ENCODE results near the gene HSPD1. TPM values are rescaled to one million over a fixed set of nuclear protein-coding genes. Genes with fewer than 3 reads are reported as not detected.

The HSPD1 gene
- total RNA-seq, 2 experiments from 2014 or later, result 154 to 157 TPM

DNA sequence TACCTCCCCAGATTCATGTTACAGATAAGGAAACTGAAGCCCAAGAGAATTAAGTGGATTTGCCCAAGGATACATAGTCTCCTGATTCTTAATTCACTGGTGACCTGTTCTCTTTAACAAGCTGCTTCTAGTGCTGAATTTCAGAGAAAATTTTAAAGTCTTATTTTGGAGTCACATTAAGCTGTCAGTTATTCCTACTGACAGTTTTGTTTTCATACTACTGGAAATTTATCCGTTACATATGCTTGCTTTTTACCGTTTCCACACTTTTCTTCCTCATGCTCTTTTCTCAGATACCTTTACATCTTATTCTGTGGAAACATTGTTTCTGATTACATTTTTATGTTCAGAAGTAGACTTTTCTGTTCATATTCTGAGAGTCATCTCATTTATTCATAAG, 17.5 kb upstream of the HSPD1 start:
- POLR2A ChIA-PET, result interaction anchor here (1.6 to 7.5 kb wide), 7 partner anchors 8 to 189 kb away, joined by 7 to 219 read pairs (median 24); partner anchors contain the start of genes COQ10B, HSPD1, HSPE1 and MARS2
- Histone ChIP-seq H3K4me1 (ENCODE audit: insufficient read depth, low read length) (peaks cover 22% of the 10 kb centered on the region), H3K9me3 (ENCODE audit: control insufficient read depth in 1 of 2, insufficient read depth in 1 of 2, low read length in 2 of 2) (peaks cover 0 to 3% of the 10 kb centered on the region in 2 experiments), H3K36me3 (ENCODE audit: insufficient read depth, low read length) (peaks cover 11% of the 10 kb centered on the region), H3K27ac (ENCODE audit: low read depth in 1 of 2, low read length in 2 of 2) (peak overlapping the region in 1 of 2 donors; percentile 91), H3K4me3 (ENCODE audit: low read length) (peak overlapping the region; percentile 77), H3K27me3 (ENCODE audit: control insufficient read depth in 1 of 2, insufficient read depth in 2 of 2, low read length in 2 of 2) (no peaks in the 10 kb centered on the region)
- DNase-seq (no peak), ATAC-seq (ENCODE audit: poor library complexity) (no peak)
- Mint-ChIP-seq H3K27me3 (no peaks in the 10 kb centered on the region), H3K27ac (peak overlapping the region; percentile 89), H3K9me3 (no peaks in the 10 kb centered on the region), H3K4me1 (ENCODE audit: low read depth) (peaks cover 56% of the 10 kb centered on the region), H3K36me3 (ENCODE audit: low read depth) (peaks cover 41% of the 10 kb centered on the region), H3K4me3 (peak overlapping the region; percentile 98)
- TF ChIP-seq, protein P1, sequence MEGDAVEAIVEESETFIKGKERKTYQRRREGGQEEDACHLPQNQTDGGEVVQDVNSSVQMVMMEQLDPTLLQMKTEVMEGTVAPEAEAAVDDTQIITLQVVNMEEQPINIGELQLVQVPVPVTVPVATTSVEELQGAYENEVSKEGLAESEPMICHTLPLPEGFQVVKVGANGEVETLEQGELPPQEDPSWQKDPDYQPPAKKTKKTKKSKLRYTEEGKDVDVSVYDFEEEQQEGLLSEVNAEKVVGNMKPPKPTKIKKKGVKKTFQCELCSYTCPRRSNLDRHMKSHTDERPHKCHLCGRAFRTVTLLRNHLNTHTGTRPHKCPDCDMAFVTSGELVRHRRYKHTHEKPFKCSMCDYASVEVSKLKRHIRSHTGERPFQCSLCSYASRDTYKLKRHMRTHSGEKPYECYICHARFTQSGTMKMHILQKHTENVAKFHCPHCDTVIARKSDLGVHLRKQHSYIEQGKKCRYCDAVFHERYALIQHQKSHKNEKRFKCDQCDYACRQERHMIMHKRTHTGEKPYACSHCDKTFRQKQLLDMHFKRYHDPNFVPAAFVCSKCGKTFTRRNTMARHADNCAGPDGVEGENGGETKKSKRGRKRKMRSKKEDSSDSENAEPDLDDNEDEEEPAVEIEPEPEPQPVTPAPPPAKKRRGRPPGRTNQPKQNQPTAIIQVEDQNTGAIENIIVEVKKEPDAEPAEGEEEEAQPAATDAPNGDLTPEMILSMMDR (IDR thresholded peaks at IDR 0.05), result no peak
- CTCF ChIA-PET, result interaction anchor here (0.9 kb wide), 1 partner anchor 17 kb away, joined by 4 read pairs; the partner anchor contains the start of genes HSPD1 and HSPE1
- intact Hi-C loops (cut with DNase I, micrococcal nuclease), result loop anchor here in 1 of 2 experiments (5.0 kb wide), 2 partner anchors 85 to 190 kb away; partner anchors contain the start of gene MARS2

DNA sequence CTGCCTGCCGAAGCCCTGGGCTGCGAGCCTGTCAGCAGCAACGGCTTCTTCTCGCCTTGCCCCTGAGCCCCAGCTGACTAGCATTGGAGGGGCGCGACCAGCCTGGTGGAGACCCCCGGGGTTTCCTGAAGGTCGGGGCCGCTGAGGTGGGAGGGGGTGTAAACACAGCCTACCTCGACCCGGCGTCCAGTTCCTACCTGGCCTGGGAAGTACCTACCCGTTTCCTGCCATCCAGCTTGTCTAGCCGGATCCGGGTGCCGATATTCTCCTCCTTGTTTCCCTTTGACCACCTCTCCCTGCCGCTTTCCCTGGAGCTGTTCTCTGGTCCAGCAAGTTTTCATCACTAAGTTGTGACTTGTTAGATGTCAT, 16.7 kb upstream of the HSPD1 start:
- H3K9me3 Mint-ChIP-seq, result no peaks in the 10 kb centered on the region
- H3K4me1 Mint-ChIP-seq (ENCODE audit: low read depth), result peaks cover 50% of the 10 kb centered on the region
- H3K4me3 Mint-ChIP-seq, result peak overlapping the region; percentile 98
- H3K9me3 ChIP-seq (ENCODE audit: control insufficient read depth in 1 of 2, insufficient read depth in 1 of 2, low read length in 2 of 2), result peaks cover 0 to 3% of the 10 kb centered on the region in 2 experiments
- peaks cover 22% of the 10 kb centered on the region for H3K4me1 ChIP-seq (ENCODE audit: insufficient read depth, low read length)
- CTCF ChIA-PET, result interaction anchor here (1.6 kb wide), 1 partner anchor 10 kb away, joined by 5 read pairs; no protein-coding TSS in a partner anchor
- peaks cover 35% of the 10 kb centered on the region for H3K36me3 Mint-ChIP-seq (ENCODE audit: low read depth)
- ATAC-seq (ENCODE audit: poor library complexity) (no peak), DNase-seq (peak in 3 of 14 experiments; percentile 17 to 51 (median 45))
- H3K36me3 ChIP-seq (ENCODE audit: insufficient read depth, low read length), result peaks cover 11% of the 10 kb centered on the region
- intact Hi-C loops (cut with DNase I, micrococcal nuclease), result loop anchor here in 1 of 2 experiments (5.0 kb wide), 2 partner anchors 84 to 191 kb away; partner anchors contain the start of gene MARS2
- peak overlapping the region; percentile 86 to 91 for H3K27ac ChIP-seq (ENCODE audit: low read depth in 1 of 2, low read length in 2 of 2)
- H3K27me3 ChIP-seq (ENCODE audit: control insufficient read depth in 1 of 2, insufficient read depth in 2 of 2, low read length in 2 of 2), result no peaks in the 10 kb centered on the region
- POLR2A ChIA-PET, result interaction anchor here (0.6 to 7.5 kb wide), 17 partner anchors 8 to 787 kb away, joined by 3 to 219 read pairs (median 4); partner anchors contain the start of genes COQ10B, GTF3C3, HSPD1 and HSPE1
- H3K4me3 ChIP-seq (ENCODE audit: low read length), result peak overlapping the region; percentile 77
- TF ChIP-seq, protein P1 (IDR thresholded peaks at IDR 0.05), result no peak
- no peaks in the 10 kb centered on the region for H3K27me3 Mint-ChIP-seq
- H3K27ac Mint-ChIP-seq, result peak overlapping the region; percentile 89

DNA sequence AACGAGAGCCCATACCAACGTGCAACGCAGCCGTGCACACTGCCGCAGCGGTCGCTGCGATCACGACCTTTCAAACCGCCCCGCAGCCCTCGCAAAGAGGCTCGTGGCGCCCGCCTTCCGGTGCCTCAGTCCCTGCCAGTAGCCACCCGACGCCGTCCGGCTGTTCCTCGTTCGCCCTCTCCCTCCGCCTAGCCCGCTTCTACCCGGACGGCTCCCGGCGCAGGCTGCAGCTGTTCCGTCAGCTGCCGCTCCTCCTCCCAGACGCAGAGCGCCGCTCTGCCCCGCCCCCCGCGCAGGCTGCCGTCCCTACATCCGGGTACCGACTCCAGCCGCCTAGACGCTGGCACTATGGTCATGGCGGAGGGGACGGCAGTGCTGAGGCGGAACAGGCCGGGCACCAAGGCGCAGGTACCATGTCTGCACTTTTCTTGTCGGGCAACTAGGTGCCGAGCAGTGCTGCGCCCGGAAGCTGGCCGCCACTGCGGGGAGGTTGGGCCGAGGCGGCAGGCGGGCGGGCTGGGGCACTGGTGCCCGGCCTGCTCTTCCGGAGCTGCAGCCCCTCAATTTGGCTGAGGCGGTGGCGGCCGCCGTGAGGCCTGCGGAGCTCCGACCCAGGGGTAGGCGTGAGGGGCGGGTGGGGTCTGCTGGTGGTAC, 16.2 kb upstream of the HSPD1 start, which contains the start of gene MOB4:
TSS of gene MOB4 (plus strand) at position 328 of the 654 bp plus-strand sequence. CDS start at position 349, 21 bp downstream.
- Histone ChIP-seq H3K9me3 (ENCODE audit: control insufficient read depth in 1 of 2, insufficient read depth in 1 of 2, low read length in 2 of 2) (peaks cover 0 to under 1% of the 10 kb centered on the region in 2 experiments), H3K27ac (ENCODE audit: low read depth in 1 of 2, low read length in 2 of 2) (peak within 1 kb of the TSS; percentile 86 to 91), H3K36me3 (ENCODE audit: insufficient read depth, low read length) (peaks cover 11% of the 10 kb centered on the region), H3K4me1 (ENCODE audit: insufficient read depth, low read length) (peaks cover 22% of the 10 kb centered on the region), H3K4me3 (ENCODE audit: low read length) (peak within 1 kb of the TSS; percentile 77), H3K27me3 (ENCODE audit: control insufficient read depth in 1 of 2, insufficient read depth in 2 of 2, low read length in 2 of 2) (no peaks in the 10 kb centered on the region)
- Mint-ChIP-seq H3K36me3 (ENCODE audit: low read depth) (peaks cover 30% of the 10 kb centered on the region), H3K9me3 (no peaks in the 10 kb centered on the region), H3K27me3 (no peaks in the 10 kb centered on the region), H3K27ac (peak within 1 kb of the TSS; percentile 89), H3K4me3 (peak within 1 kb of the TSS; percentile 98), H3K4me1 (ENCODE audit: low read depth) (peaks cover 46% of the 10 kb centered on the region)
- TF ChIP-seq, protein P1 (IDR thresholded peaks at IDR 0.05), result no peak
- ChIA-PET CTCF (interaction anchor here (1.6 kb wide), 1 partner anchor 10 kb away, joined by 5 read pairs; no protein-coding TSS in a partner anchor), POLR2A (interaction anchor here (0.6 to 7.5 kb wide), 17 partner anchors 9 to 787 kb away, joined by 3 to 219 read pairs (median 4); partner anchors contain the start of genes COQ10B, GTF3C3, HSPD1 and HSPE1)
- intact Hi-C loops (cut with DNase I, micrococcal nuclease), result loop anchor here (1.0 to 5.0 kb wide), 4 partner anchors 16 to 191 kb away; partner anchors contain the start of genes COQ10B (in 1 of the 2), HSPE1 (in 1 of the 2) and MARS2 (in 1 of the 2)
- ATAC-seq (ENCODE audit: poor library complexity), result peak; percentile 89
- DNase-seq, result peak; percentile 88 to 97 (median 92)

All from CD4-positive, alpha-beta T cell (primary cell).